ENCODE data around the gene ATP6V1C2.

The ATP6V1C2 gene

DNA sequence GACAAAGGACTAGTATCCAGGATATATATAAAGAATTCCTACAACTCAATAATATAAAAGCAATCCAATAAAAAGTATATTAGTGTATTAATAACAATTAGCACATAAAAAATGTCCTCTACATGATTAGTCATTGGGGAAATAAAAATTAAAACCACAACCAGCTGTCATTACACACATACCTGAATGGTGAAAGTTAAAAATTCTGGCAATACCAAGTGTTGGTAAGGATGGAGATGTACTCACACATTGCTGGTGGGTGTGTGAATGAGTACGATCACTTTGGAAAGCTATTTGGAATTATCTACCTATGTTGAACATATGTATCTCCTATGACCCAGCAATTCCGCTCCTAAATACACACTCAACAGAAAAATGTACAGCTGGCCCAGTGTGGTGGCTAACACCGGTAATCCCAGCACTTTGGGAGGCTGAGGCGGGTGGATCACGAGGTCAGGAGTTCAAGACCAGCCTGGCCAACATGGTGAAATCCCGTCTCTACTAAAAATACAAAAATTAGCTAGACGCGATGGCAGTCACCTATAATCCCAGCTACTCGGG lies 17.3 kb upstream of the ATP6V1C2 start:
- H3K9ac ChIP-seq (ENCODE audit: low read length in 5 of 5): no peak overlapping the region
- H3K36me3 ChIP-seq (ENCODE audit: control insufficient read depth in 5 of 5, insufficient read depth in 5 of 5, low read length in 5 of 5): no peaks in the 10 kb centered on the region
- no peaks in the 10 kb centered on the region for H3K4me1 ChIP-seq (ENCODE audit: control insufficient read depth in 5 of 5, insufficient read depth in 5 of 5, low read length in 5 of 5)
- no peaks in the 10 kb centered on the region for H3K9me3 ChIP-seq (ENCODE audit: control insufficient read depth in 5 of 5, low read length in 5 of 5)
- no peak overlapping the region for H3K27ac ChIP-seq (ENCODE audit: low read depth, low read length)
- H3K27me3 ChIP-seq (ENCODE audit: control insufficient read depth in 5 of 5, insufficient read depth in 4 of 5, low read length in 5 of 5): peaks cover under 1 to 12% (median 9%) of the 10 kb centered on the region in 5 donors
- H3K4me3 ChIP-seq (ENCODE audit: low read depth in 1 of 5, low read length in 5 of 5): no peak overlapping the region

DNA sequence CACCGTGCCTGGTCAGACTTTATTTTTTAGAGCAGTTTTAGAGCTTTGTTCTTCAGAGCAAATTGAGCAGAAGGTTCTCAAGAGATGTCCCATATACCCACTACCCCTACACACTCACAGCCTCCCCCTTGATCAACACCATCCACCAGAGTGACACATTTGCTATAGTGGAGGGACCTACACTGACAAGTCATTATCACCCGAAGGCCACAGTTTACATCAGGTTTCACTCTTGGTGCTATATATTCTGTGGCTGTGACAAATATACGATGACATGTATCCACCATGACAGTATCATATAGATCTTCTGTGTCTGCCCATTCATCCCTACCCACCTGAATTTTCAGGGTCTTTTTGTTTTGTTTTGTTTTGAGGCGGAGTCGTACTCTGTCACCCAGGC lies 15.4 kb upstream of the ATP6V1C2 start:
- Histone ChIP-seq H3K4me1 (ENCODE audit: control insufficient read depth in 5 of 5, insufficient read depth in 5 of 5, low read length in 5 of 5) (no peaks in the 10 kb centered on the region), H3K27ac (ENCODE audit: low read depth, low read length) (no peak overlapping the region), H3K36me3 (ENCODE audit: control insufficient read depth in 5 of 5, insufficient read depth in 5 of 5, low read length in 5 of 5) (no peaks in the 10 kb centered on the region), H3K27me3 (ENCODE audit: control insufficient read depth in 5 of 5, insufficient read depth in 4 of 5, low read length in 5 of 5) (peaks cover 7 to 18% (median 15%) of the 10 kb centered on the region in 5 donors), H3K4me3 (ENCODE audit: low read depth in 1 of 5, low read length in 5 of 5) (no peak overlapping the region), H3K9me3 (ENCODE audit: control insufficient read depth in 5 of 5, low read length in 5 of 5) (no peaks in the 10 kb centered on the region), H3K9ac (ENCODE audit: low read length in 5 of 5) (no peak overlapping the region)

GRCh38 chr2:10707831-10708230 lies 13.6 kb upstream of the ATP6V1C2 start:
- H3K4me1 ChIP-seq (ENCODE audit: control insufficient read depth in 5 of 5, insufficient read depth in 5 of 5, low read length in 5 of 5): peaks cover 0 to 5% (median 0%) of the 10 kb centered on the region in 5 donors
- H3K27me3 ChIP-seq (ENCODE audit: control insufficient read depth in 5 of 5, insufficient read depth in 4 of 5, low read length in 5 of 5): peaks cover 7 to 24% (median 15%) of the 10 kb centered on the region in 5 donors
- H3K9ac ChIP-seq (ENCODE audit: low read length in 5 of 5): no peak overlapping the region
- no peaks in the 10 kb centered on the region for H3K9me3 ChIP-seq (ENCODE audit: control insufficient read depth in 5 of 5, low read length in 5 of 5)
- no peak overlapping the region for H3K4me3 ChIP-seq (ENCODE audit: low read depth in 1 of 5, low read length in 5 of 5)
- H3K36me3 ChIP-seq (ENCODE audit: control insufficient read depth in 5 of 5, insufficient read depth in 5 of 5, low read length in 5 of 5): no peaks in the 10 kb centered on the region
- H3K27ac ChIP-seq (ENCODE audit: low read depth, low read length): no peak overlapping the region

GRCh38 chr2:10709290-10709939 lies 12.0 kb upstream of the ATP6V1C2 start:
- Histone ChIP-seq H3K4me1 (ENCODE audit: control insufficient read depth in 5 of 5, insufficient read depth in 5 of 5, low read length in 5 of 5) (peaks cover 0 to 5% (median 0%) of the 10 kb centered on the region in 5 donors), H3K27ac (ENCODE audit: low read depth, low read length) (no peak overlapping the region), H3K9ac (ENCODE audit: low read length in 5 of 5) (no peak overlapping the region), H3K4me3 (ENCODE audit: low read depth in 1 of 5, low read length in 5 of 5) (no peak overlapping the region), H3K27me3 (ENCODE audit: control insufficient read depth in 5 of 5, insufficient read depth in 4 of 5, low read length in 5 of 5) (peaks cover 10 to 24% (median 15%) of the 10 kb centered on the region in 5 donors), H3K9me3 (ENCODE audit: control insufficient read depth in 5 of 5, low read length in 5 of 5) (no peaks in the 10 kb centered on the region), H3K36me3 (ENCODE audit: control insufficient read depth in 5 of 5, insufficient read depth in 5 of 5, low read length in 5 of 5) (no peaks in the 10 kb centered on the region)

DNA sequence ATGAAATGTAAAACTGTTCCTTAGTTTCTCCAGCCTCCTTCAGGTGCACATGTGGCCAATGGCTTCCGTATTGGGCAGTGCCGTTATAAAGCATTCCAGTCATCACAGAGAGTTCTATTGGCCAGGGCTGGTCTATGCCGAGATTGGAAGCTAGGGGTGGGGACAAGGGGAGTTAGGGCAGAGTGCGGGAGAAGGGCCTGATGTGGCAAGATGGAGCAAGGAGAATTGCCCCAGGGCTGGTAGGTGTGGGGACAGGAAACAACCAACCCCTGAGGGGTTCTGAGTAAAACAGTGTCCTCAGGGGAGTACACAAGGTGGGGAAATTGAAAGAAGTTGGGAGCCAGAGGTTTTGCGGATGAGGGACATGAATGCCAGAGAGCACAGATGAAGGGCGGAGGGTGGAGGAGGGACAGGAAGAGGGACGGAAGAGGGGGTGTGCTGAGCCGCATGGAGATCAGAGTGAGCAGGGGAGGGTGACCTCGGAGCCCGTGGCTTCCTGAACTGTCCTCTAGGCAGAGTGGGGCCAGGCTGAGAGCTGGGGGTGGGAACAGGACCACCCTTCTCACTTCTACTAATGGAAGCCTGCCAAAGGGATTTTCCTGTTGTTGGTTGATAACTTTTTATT lies 9.1 kb upstream of the ATP6V1C2 start:
- Histone ChIP-seq H3K27ac (ENCODE audit: low read depth, low read length) (no peak overlapping the region), H3K27me3 (ENCODE audit: control insufficient read depth in 5 of 5, insufficient read depth in 4 of 5, low read length in 5 of 5) (peaks cover 10 to 20% (median 15%) of the 10 kb centered on the region in 5 donors), H3K4me3 (ENCODE audit: low read depth in 1 of 5, low read length in 5 of 5) (no peak overlapping the region), H3K9me3 (ENCODE audit: control insufficient read depth in 5 of 5, low read length in 5 of 5) (no peaks in the 10 kb centered on the region), H3K36me3 (ENCODE audit: control insufficient read depth in 5 of 5, insufficient read depth in 5 of 5, low read length in 5 of 5) (no peaks in the 10 kb centered on the region), H3K4me1 (ENCODE audit: control insufficient read depth in 5 of 5, insufficient read depth in 5 of 5, low read length in 5 of 5) (peaks cover 0 to 5% (median under 1%) of the 10 kb centered on the region in 5 donors), H3K9ac (ENCODE audit: low read length in 5 of 5) (no peak overlapping the region)

DNA sequence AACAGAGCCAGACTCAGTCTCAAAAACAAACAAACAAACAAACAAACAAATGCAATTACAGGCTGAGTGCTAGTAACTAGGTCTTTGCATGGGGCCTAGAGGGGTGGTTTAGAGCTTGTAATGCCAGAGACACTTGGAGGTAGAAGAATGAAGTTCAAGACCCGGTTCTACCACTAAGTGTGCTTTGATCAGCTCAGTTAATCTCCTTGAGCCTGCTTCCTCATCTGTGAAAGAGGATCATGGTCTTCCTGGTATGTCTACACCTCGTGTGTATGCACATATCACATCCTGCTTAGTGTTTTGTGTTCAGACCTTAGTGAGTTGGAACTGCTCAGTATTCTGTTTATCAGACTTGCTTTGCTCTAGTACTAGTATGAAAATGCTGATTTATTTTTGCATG lies 4.8 kb upstream of the ATP6V1C2 start:
- Histone ChIP-seq H3K27ac (ENCODE audit: low read depth, low read length) (no peak overlapping the region), H3K36me3 (ENCODE audit: control insufficient read depth in 5 of 5, insufficient read depth in 5 of 5, low read length in 5 of 5) (no peaks in the 10 kb centered on the region), H3K4me3 (ENCODE audit: low read depth in 1 of 5, low read length in 5 of 5) (no peak overlapping the region), H3K27me3 (ENCODE audit: control insufficient read depth in 5 of 5, insufficient read depth in 4 of 5, low read length in 5 of 5) (peaks cover 9 to 17% (median 15%) of the 10 kb centered on the region in 5 donors), H3K9ac (ENCODE audit: low read length in 5 of 5) (no peak overlapping the region), H3K9me3 (ENCODE audit: control insufficient read depth in 5 of 5, low read length in 5 of 5) (no peaks in the 10 kb centered on the region), H3K4me1 (ENCODE audit: control insufficient read depth in 5 of 5, insufficient read depth in 5 of 5, low read length in 5 of 5) (peaks cover 0 to 13% (median 11%) of the 10 kb centered on the region in 5 donors)

DNA sequence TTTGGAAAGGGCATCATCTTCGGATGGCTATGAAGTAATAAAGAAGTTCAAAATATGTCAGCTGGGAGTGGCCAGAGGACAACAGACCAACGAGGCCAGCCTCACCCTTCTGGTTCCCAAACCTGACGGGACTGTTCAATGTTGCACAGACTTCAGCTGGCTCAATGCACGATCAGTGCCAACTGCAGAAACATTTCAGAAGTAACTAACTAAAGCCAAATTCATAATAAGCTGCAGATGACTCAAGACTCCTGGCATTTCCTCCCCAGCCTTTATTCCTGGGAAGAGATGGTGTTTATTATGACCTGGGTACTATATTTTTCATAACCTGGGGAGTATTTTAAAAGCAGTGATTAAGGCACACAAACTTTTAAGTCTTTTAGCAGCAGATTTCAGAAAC lies 3.8 kb upstream of the ATP6V1C2 start:
- H3K27ac ChIP-seq (ENCODE audit: low read depth, low read length): no peak overlapping the region
- no peaks in the 10 kb centered on the region for H3K9me3 ChIP-seq (ENCODE audit: control insufficient read depth in 5 of 5, low read length in 5 of 5)
- peaks cover 20 to 25% (median 23%) of the 10 kb centered on the region in 5 donors for H3K27me3 ChIP-seq (ENCODE audit: control insufficient read depth in 5 of 5, insufficient read depth in 4 of 5, low read length in 5 of 5)
- no peak overlapping the region for H3K4me3 ChIP-seq (ENCODE audit: low read depth in 1 of 5, low read length in 5 of 5)
- no peak overlapping the region for H3K9ac ChIP-seq (ENCODE audit: low read length in 5 of 5)
- H3K36me3 ChIP-seq (ENCODE audit: control insufficient read depth in 5 of 5, insufficient read depth in 5 of 5, low read length in 5 of 5): no peaks in the 10 kb centered on the region
- peaks cover 0 to 19% (median 16%) of the 10 kb centered on the region in 5 donors for H3K4me1 ChIP-seq (ENCODE audit: control insufficient read depth in 5 of 5, insufficient read depth in 5 of 5, low read length in 5 of 5)

DNA sequence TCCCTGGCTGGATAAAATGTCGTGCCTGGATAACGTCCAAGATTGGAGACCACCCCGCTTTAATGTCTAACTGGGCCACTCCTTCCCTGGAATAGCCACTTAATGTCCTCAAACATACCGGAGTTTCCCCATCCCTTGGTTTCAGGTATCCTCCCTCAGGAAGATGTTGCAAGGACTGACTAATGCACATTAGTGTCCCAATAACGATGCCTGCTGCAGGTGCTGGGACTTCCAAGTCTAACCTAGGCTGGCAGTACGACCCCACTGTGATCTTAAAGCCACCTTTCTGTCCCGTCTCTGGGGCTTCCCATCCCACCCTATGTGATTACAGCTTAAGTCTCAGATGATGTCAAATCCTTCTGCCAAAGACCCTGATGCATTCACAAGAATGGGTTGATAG lies 1.1 kb upstream of the ATP6V1C2 start:
- H3K27me3 ChIP-seq (ENCODE audit: control insufficient read depth in 5 of 5, insufficient read depth in 4 of 5, low read length in 5 of 5): peaks cover 27 to 40% (median 36%) of the 10 kb centered on the region in 5 donors
- no peaks in the 10 kb centered on the region for H3K36me3 ChIP-seq (ENCODE audit: control insufficient read depth in 5 of 5, insufficient read depth in 5 of 5, low read length in 5 of 5)
- no peaks in the 10 kb centered on the region for H3K9me3 ChIP-seq (ENCODE audit: control insufficient read depth in 5 of 5, low read length in 5 of 5)
- H3K4me1 ChIP-seq (ENCODE audit: control insufficient read depth in 5 of 5, insufficient read depth in 5 of 5, low read length in 5 of 5): peaks cover 0 to 19% (median 16%) of the 10 kb centered on the region in 5 donors
- H3K27ac ChIP-seq (ENCODE audit: low read depth, low read length): no peak overlapping the region
- no peak overlapping the region for H3K4me3 ChIP-seq (ENCODE audit: low read depth in 1 of 5, low read length in 5 of 5)
- H3K9ac ChIP-seq (ENCODE audit: low read length in 5 of 5): no peak overlapping the region

- H3K27me3 ChIP-seq (ENCODE audit: control insufficient read depth in 5 of 5, insufficient read depth in 4 of 5, low read length in 5 of 5): peaks cover 30 to 43% (median 38%) of the 10 kb centered on the region in 5 donors
- no peaks in the 10 kb centered on the region for H3K36me3 ChIP-seq (ENCODE audit: control insufficient read depth in 5 of 5, insufficient read depth in 5 of 5, low read length in 5 of 5)
- peak overlapping the region in 2 of 5 donors; percentile 64 to 65 for H3K4me3 ChIP-seq (ENCODE audit: low read depth in 1 of 5, low read length in 5 of 5)
- H3K9me3 ChIP-seq (ENCODE audit: control insufficient read depth in 5 of 5, low read length in 5 of 5): no peaks in the 10 kb centered on the region
- H3K27ac ChIP-seq (ENCODE audit: low read depth, low read length): no peak overlapping the region
- no peak overlapping the region for H3K9ac ChIP-seq (ENCODE audit: low read length in 5 of 5)
- peaks cover 0 to 19% (median 16%) of the 10 kb centered on the region in 5 donors for H3K4me1 ChIP-seq (ENCODE audit: control insufficient read depth in 5 of 5, insufficient read depth in 5 of 5, low read length in 5 of 5)
Measured at GRCh38 chr2:10720947-10721395, 459 bp upstream of the ATP6V1C2 start.

GRCh38 chr2:10722252-10722825 lies 909 bp downstream of the ATP6V1C2 start:
- Histone ChIP-seq H3K9ac (ENCODE audit: low read length in 5 of 5) (peak overlapping the region in 1 of 5 donors; percentile 35), H3K27ac (ENCODE audit: low read depth, low read length) (no peak overlapping the region), H3K27me3 (ENCODE audit: control insufficient read depth in 5 of 5, insufficient read depth in 4 of 5, low read length in 5 of 5) (peaks cover 30 to 48% (median 39%) of the 10 kb centered on the region in 5 donors), H3K4me1 (ENCODE audit: control insufficient read depth in 5 of 5, insufficient read depth in 5 of 5, low read length in 5 of 5) (peaks cover 0 to 18% (median 16%) of the 10 kb centered on the region in 5 donors), H3K36me3 (ENCODE audit: control insufficient read depth in 5 of 5, insufficient read depth in 5 of 5, low read length in 5 of 5) (no peaks in the 10 kb centered on the region), H3K4me3 (ENCODE audit: low read depth in 1 of 5, low read length in 5 of 5) (peak overlapping the region in 4 of 5 donors; percentile 58 to 65 (median 62)), H3K9me3 (ENCODE audit: control insufficient read depth in 5 of 5, low read length in 5 of 5) (no peaks in the 10 kb centered on the region)
